Hepatic stellate cell (primary cell): ENCODE results near the gene CALB2.

Experiments
- DNase-seq: peaks from one replicate; pipeline ENCODE4 v3.0.0; 2011; ENCODE audit warnings: low spot score

CALB2 gene

DNA sequence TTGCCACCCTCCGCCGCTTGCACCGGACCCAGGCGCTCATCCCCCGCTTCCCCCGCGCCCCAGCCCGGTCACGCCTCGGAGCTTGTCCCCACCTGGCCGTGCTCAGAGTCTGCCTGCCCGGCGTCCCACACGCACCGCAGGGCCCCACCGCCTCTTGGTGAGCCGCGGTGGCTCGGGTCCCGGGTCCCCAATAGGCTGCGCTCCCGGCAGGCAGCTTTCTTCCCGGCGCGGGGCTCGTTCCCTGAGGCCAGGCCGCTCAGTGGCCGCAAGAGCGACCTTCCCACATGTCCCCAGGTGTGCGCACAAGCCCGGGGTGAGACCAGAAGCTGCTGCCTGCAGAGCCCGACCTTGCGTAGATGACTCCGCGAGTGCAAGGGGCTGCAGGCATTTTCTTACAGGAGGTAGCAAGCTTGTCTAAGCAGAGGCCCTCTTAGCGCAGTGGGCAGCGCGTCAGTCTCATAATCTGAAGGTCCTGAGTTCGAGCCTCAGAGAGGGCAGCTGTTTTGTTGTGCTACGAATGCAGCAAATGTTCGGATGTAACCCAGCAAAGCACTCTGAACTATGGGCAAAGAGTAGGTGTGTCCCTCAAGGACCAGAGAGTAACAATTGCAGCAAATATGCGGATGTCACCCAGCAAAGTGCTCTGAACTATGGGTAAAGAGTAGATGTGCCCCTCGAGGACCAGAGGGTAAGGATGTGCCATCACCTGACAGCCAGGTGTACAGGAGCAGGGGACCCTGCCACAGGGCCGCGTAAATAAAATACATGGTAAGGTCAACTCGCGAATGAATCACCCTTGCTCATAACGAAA, 67.8 kb downstream of the CALB2 start:
- DNase-seq: peak; percentile 55

DNA sequence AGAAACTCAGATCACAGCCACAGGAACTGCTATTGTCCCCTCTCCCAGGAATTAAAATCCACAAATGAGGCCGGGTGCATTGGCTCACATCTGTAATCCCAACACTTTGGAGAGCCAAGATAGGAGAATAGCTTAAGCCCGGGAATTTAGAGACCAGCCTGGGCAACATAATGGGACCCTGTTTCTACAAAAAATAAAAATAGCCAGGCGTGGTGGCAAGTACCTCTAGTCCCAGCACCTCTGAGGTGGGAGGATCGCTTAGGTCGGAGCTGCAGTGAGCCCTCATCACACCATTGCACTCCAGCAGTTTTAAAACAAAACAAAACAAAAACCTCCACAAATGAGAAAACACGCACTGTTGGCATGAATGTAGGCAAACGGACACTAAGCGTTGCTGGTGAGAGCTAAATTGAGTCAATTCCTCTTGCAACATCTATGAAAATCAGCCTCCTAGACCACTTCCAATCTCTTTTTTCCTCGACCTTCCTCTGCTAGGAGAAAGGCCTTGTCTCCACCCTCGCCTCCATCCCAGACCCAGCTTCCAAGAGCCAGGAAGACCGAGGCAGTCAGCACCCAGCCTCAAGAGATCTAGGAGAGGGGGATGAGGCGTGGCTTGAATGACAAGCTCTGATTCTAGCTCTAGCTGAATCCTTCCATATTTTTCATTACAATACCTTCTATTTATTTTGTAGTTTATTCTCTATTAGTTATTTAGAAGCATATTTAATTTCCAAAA, 68.5 kb downstream of the CALB2 start:
- no peak for DNase-seq

DNA sequence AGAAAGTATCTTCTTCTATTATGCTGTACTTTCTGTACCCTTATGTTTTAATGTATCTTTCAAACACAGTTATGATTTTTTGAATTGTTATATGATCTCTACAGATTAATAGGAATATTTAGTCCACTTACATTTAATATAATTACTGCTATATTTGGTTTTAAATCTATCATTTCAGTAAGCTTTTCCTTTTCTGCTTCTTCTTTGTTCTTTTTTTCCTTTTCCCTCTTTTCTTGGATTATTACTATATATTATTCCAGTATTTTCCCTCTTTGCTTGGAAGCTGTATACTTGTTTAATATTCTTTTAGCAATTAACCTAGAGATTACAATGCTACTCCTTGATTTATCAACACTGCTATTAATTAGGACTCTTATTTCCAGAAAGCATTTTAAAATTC, 69.9 kb downstream of the CALB2 start:
- no peak for DNase-seq

DNA sequence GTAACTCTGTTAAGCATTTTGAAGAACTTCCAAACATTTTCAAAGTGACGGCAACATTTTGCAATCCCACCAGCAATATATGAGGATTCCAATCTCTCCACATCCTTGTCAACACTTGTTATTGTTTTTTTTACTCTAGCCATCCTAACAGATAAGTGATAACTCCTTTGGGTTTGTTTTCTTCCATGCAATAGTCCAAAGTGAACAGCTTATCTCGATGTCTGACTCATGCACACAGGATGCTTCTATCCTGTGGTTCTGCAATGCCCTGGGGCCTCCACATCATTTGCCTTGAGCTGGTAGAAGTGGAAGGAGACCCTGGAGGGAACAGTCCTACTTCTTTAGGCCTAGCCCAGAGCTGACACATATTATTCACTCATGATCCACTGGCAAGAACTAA, 70.4 kb downstream of the CALB2 start:
- DNase-seq: no peak

GRCh38 chr16:71429581-71429980, 71.1 kb downstream of the CALB2 start:
- no peak for DNase-seq

GRCh38 chr16:71430744-71431143, 72.2 kb downstream of the CALB2 start:
- no peak for DNase-seq

DNA sequence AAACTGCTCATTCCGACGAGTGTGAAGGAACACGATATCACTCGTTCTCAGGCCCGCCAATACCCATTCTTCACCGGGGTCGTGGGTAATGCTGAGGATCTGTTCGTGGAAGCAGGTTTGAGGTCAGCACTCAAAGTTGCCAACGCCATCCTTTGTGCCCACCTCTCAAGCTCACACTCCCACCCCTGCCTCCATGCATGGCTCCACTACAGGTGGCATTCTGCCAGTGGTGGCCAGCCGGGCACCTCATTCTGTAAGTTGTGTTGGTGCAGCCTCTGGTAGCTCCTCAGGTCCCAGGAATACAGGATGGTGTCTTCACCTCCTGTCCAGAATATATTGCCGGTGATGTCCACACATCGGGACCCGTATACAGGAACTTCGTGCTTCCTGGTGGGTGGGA, 72.7 kb downstream of the CALB2 start:
- DNase-seq: no peak

- no peak for DNase-seq
These were observed 73.5 kb downstream of the CALB2 start for GRCh38 chr16:71431991-71432390.

DNA sequence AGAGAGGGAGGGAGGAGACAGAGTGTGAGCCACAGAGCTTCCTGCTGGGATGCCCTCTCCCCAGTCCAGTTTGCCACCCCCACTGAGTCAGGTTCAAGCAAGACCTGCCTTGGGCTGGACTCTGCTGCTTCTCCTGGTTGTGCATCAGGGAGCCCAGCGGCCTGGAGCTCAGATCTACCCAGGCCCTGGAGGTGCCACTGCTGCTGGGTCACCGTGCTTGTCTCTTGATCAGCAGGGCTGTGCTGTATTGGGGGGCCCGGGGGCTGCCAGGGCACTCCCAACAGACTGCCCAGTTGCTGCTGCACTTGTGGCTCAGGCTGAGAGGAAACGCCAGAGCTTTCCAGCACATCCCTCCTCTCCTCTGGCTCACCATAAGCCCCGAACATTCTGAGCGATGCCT, 74.4 kb downstream of the CALB2 start:
- DNase-seq: no peak

GRCh38 chr16:71436473-71436872, 78.0 kb downstream of the CALB2 start:
- no peak for DNase-seq

- no peak for DNase-seq
These were observed 81.0 kb downstream of the CALB2 start for GRCh38 chr16:71439523-71439922.
